Loucy (cell line): Measurements from ENCODE around the gene CDK5R2.

ENCODE experiments used
- H2AFZ ChIP-seq: fragments of 200-600 bp; sonication (generic); 2 replicates; pipeline ENCODE4 v1.6.0; 2016; ENCODE audit warnings: antibody characterized with exemption, mild to moderate bottlenecking, low read length, moderate library complexity
- H3F3A ChIP-seq: fragments of 200-600 bp; 2 replicates; pipeline ENCODE4 v1.6.0; 2016; ENCODE audit warnings: antibody characterized with exemption, low read depth, mild to moderate bottlenecking
- H3K27me3 ChIP-seq: fragments of 200-600 bp; sonication (generic); 2 replicates; pipeline ENCODE4 v1.6.1; 2014; ENCODE audit warnings: low read length, mild to moderate bottlenecking; ENCODE audit not compliant: insufficient read depth, poor library complexity, severe bottlenecking
- H3K36me3 ChIP-seq: fragments of 200-600 bp; sonication (generic); 2 replicates; pipeline ENCODE4 v1.6.1; 2016; ENCODE audit warnings: low read length; ENCODE audit not compliant: insufficient read depth
- H3K4me1 ChIP-seq: fragments of 200-600 bp; sonication (generic); 2 replicates; pipeline ENCODE4 v1.5.1; 2014; ENCODE audit warnings: low read length, mild to moderate bottlenecking; ENCODE audit not compliant: insufficient read depth, poor library complexity, severe bottlenecking
- H3K4me2 ChIP-seq: fragments of 200-600 bp; sonication (generic); 2 replicates; pipeline ENCODE4 v1.6.0; 2014; ENCODE audit warnings: antibody characterized with exemption, low read length, low read depth, mild to moderate bottlenecking; ENCODE audit not compliant: poor library complexity, severe bottlenecking
- H3K4me3 ChIP-seq: fragments of 200-600 bp; sonication (generic); 2 replicates; pipeline ENCODE4 v1.5.1; 2014; ENCODE audit warnings: low read length, mild to moderate bottlenecking, mixed read lengths; ENCODE audit not compliant: poor library complexity, severe bottlenecking
- H3K79me2 ChIP-seq: fragments of 200-600 bp; sonication (generic); 2 replicates; pipeline ENCODE4 v1.6.1; 2014; ENCODE audit warnings: low read length; ENCODE audit not compliant: insufficient read depth
- H3K9ac ChIP-seq: fragments of 200-600 bp; sonication (generic); 2 replicates; pipeline ENCODE4 v1.6.0; 2014; ENCODE audit warnings: mild to moderate bottlenecking, low read depth, low read length, moderate library complexity; ENCODE audit not compliant: poor library complexity, severe bottlenecking
- H3K9me2 ChIP-seq: fragments of 200-600 bp; sonication (generic); replicated peaks from 2 replicates; pipeline ENCODE4 v1.6.1; 2016; ENCODE audit warnings: low read depth, low read length, mixed read lengths
- H3K9me3 ChIP-seq: fragments of 200-600 bp; sonication (generic); 2 replicates; pipeline ENCODE4 v1.6.1; 2014; ENCODE audit warnings: mild to moderate bottlenecking, antibody characterized with exemption, low read length, low read depth; ENCODE audit not compliant: insufficient read depth
- H4K20me1 ChIP-seq: fragments of 200-600 bp; sonication (generic); 2 replicates; pipeline ENCODE4 v1.6.0; 2014; ENCODE audit warnings: antibody characterized with exemption, low read length, mild to moderate bottlenecking; ENCODE audit not compliant: insufficient read depth, poor library complexity, severe bottlenecking
- CTCF ChIP-seq: fragments of 200-600 bp; sonication (generic); conservative IDR thresholded peaks from 2 replicates; pipeline ENCODE4 v1.5.1; 2014; ENCODE audit warnings: mild to moderate bottlenecking, antibody characterized with exemption, low read length
- EZH2phosphoT487 ChIP-seq: fragments of 200-600 bp; IDR thresholded peaks from 2 replicates; pipeline ENCODE4 v1.6.1; 2018; ENCODE audit warnings: antibody characterized with exemption, mild to moderate bottlenecking, moderate library complexity, borderline replicate concordance

The CDK5R2 gene

DNA sequence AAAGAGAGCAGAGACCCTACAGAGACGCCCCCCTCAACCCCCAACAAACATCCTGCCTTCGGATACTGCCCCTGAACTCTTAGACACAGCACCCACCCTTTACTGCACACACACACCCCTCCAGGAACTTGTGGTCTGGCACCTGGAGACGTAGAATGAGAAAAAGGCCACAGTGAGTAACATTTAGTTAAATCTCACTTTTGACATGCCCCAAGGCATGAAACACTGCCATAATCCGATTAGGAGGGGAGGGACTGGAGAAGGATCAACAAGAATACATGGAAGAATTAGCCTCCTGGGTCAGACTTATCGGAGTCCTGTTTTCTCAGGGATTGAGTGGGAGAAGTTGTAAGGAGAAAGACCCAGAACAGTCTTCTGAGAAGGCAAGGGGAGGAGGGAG, 4.1 kb downstream of the CDK5R2 start:
- Histone ChIP-seq H3K4me1 (peaks cover 9% of the 10 kb centered on the region), H3K27me3 (no peaks in the 10 kb centered on the region), H3K9me3 (no peaks in the 10 kb centered on the region), H3K9ac (no peak overlapping the region), H3K9me2 (no peaks in the 10 kb centered on the region), H2AFZ (no peak overlapping the region), H3K79me2 (peaks cover 1% of the 10 kb centered on the region; the same call in 1 of the 2 replicates), H3K36me3 (no peaks in the 10 kb centered on the region), H3K4me2 (no peak overlapping the region), H4K20me1 (peaks cover 4% of the 10 kb centered on the region), H3K4me3 (no peak overlapping the region), H3F3A (no peaks in the 10 kb centered on the region)
- TF ChIP-seq EZH2phosphoT487 (no peak), CTCF (no peak)

- H4K20me1 ChIP-seq = peaks cover 4% of the 10 kb centered on the region
- H3K4me2 ChIP-seq = no peak overlapping the region
- no peaks in the 10 kb centered on the region for H3K27me3 ChIP-seq
- no peak overlapping the region for H2AFZ ChIP-seq
- H3K9me3 ChIP-seq = no peaks in the 10 kb centered on the region
- peaks cover 4% of the 10 kb centered on the region for H3K4me1 ChIP-seq
- H3K36me3 ChIP-seq = no peaks in the 10 kb centered on the region
- no peak overlapping the region for H3K4me3 ChIP-seq
- no peak overlapping the region for H3K9ac ChIP-seq
- H3F3A ChIP-seq = no peaks in the 10 kb centered on the region
- H3K9me2 ChIP-seq = no peaks in the 10 kb centered on the region
- H3K79me2 ChIP-seq = no peaks in the 10 kb centered on the region
- TF ChIP-seq CTCF (no peak), EZH2phosphoT487 (no peak)
Measured at GRCh38 chr2:218964041-218964771, 4.7 kb downstream of the CDK5R2 start.

DNA sequence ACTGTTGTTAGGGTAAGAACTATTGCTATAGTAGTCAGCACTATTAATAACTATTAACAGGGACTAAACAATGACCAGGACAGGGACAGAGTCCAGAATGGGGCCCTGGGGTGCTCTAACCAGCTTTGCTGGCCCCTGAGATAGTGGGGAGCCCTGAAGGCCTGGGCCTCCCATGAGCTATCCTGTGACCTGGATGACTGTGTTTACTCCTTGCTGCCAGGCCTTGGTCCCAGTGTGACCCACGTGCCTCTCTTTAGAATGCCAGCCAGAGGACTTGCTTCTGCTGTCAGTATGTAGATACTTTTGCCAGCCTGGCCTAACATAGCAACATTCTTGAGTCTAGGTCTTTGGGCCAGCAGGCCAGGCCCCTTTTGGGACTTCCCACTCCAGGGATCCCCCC, 11.4 kb downstream of the CDK5R2 start:
- Histone ChIP-seq H3K27me3 (no peaks in the 10 kb centered on the region), H4K20me1 (no peaks in the 10 kb centered on the region), H2AFZ (no peak overlapping the region), H3F3A (no peaks in the 10 kb centered on the region), H3K4me1 (no peaks in the 10 kb centered on the region), H3K4me3 (no peak overlapping the region), H3K36me3 (no peaks in the 10 kb centered on the region), H3K9ac (no peak overlapping the region), H3K9me2 (no peaks in the 10 kb centered on the region), H3K9me3 (no peaks in the 10 kb centered on the region), H3K79me2 (no peaks in the 10 kb centered on the region), H3K4me2 (no peak overlapping the region)
- no peak for TF ChIP-seq EZH2phosphoT487
- TF ChIP-seq CTCF = no peak
